MM.1S (cell line): ENCODE results near the gene JPH3.

Experiments used
- DNase-seq: peaks from one replicate; pipeline ENCODE4 v3.0.0-alpha.2; 2015
- H2AFZ ChIP-seq: fragments of 300-600 bp; sonication (generic); 2 replicates; pipeline ENCODE4 v1.6.0; 2016; ENCODE audit warnings: antibody characterized with exemption, low read length
- H3F3A ChIP-seq: fragments of 300-600 bp; sonication (generic); 2 replicates; pipeline ENCODE4 v1.6.1; 2016; ENCODE audit warnings: mild to moderate bottlenecking, antibody characterized with exemption, low read length, moderate library complexity, mixed read lengths; ENCODE audit not compliant: insufficient read depth
- H3K27ac ChIP-seq: fragments of 300-600 bp; sonication (generic); 2 replicates; pipeline ENCODE4 v1.5.1; 2016; ENCODE audit warnings: mild to moderate bottlenecking, low read length
- H3K27me3 ChIP-seq: fragments of 300-600 bp; sonication (generic); replicated peaks from 2 replicates; pipeline ENCODE4 v1.6.0; 2016; ENCODE audit warnings: low read length; ENCODE audit not compliant: insufficient read depth
- H3K36me3 ChIP-seq: fragments of 300-600 bp; sonication (generic); replicated peaks from 2 replicates; pipeline ENCODE4 v1.6.1; 2016; ENCODE audit warnings: mild to moderate bottlenecking, low read length, mixed read lengths; ENCODE audit not compliant: insufficient read depth
- H3K4me1 ChIP-seq: fragments of 300-600 bp; sonication (generic); 2 replicates; pipeline ENCODE4 v1.6.1; 2016; ENCODE audit warnings: low read length, mixed read lengths
- H3K4me2 ChIP-seq: fragments of 300-600 bp; sonication (generic); 2 replicates; pipeline ENCODE4 v1.6.0; 2016; ENCODE audit warnings: low read depth, low read length
- H3K4me3 ChIP-seq: fragments of 300-600 bp; sonication (generic); 2 replicates; pipeline ENCODE4 v1.5.1; 2016; ENCODE audit warnings: low read length, mixed read lengths
- H3K79me2 ChIP-seq: fragments of 300-600 bp; sonication (generic); 2 replicates; pipeline ENCODE4 v1.6.1; 2016; ENCODE audit warnings: mixed run types, low read length, mixed read lengths
- H3K9ac ChIP-seq: fragments of 300-600 bp; sonication (generic); 2 replicates; pipeline ENCODE4 v1.6.1; 2016; ENCODE audit warnings: low read length, mixed read lengths
- H3K9me2 ChIP-seq: fragments of 300-600 bp; sonication (generic); replicated peaks from 2 replicates; pipeline ENCODE4 v1.6.1; 2016; ENCODE audit warnings: mild to moderate bottlenecking, low read length, mixed read lengths; ENCODE audit not compliant: insufficient read depth
- H3K9me3 ChIP-seq: fragments of 300-600 bp; sonication (generic); replicated peaks from 2 replicates; pipeline ENCODE4 v1.6.1; 2016; ENCODE audit warnings: mild to moderate bottlenecking, low read length, mixed read lengths; ENCODE audit not compliant: insufficient read depth
- H4K20me1 ChIP-seq: fragments of 300-600 bp; sonication (generic); 2 replicates; pipeline ENCODE4 v1.6.1; 2016; ENCODE audit warnings: mild to moderate bottlenecking, low read length, moderate library complexity, mixed read lengths; ENCODE audit not compliant: insufficient read depth
- CTCF ChIP-seq: fragments of 300-600 bp; sonication (generic); IDR thresholded peaks from 2 replicates; pipeline ENCODE4 v1.5.1; 2016; ENCODE audit warnings: antibody characterized with exemption, low read length, mixed read lengths
- EZH2 ChIP-seq: fragments of 300-600 bp; sonication (generic); optimal IDR thresholded peaks from 2 replicates; pipeline ENCODE3; 2017; ENCODE audit warnings: low read depth, mild to moderate bottlenecking, antibody characterized with exemption, low read length, mixed read lengths
- EZH2phosphoT487 ChIP-seq: fragments of 300-600 bp; sonication (generic); IDR thresholded peaks from 2 replicates; pipeline ENCODE4 v1.6.1; 2018; ENCODE audit warnings: antibody characterized with exemption, low read length

Gene JPH3

GRCh38 chr16:87705771-87706277, 103.5 kb downstream of the JPH3 start:
- Histone ChIP-seq H3K9me2 (no peaks in the 10 kb centered on the region), H3K79me2 (no peaks in the 10 kb centered on the region), H4K20me1 (no peaks in the 10 kb centered on the region), H3K27ac (no peak overlapping the region), H3K9ac (no peak overlapping the region), H2AFZ (no peak overlapping the region), H3K36me3 (no peaks in the 10 kb centered on the region), H3K4me1 (no peaks in the 10 kb centered on the region), H3K4me2 (no peak overlapping the region), H3F3A (no peaks in the 10 kb centered on the region), H3K27me3 (no peaks in the 10 kb centered on the region), H3K4me3 (no peak overlapping the region), H3K9me3 (no peaks in the 10 kb centered on the region)
- no peak for TF ChIP-seq EZH2
- TF ChIP-seq EZH2phosphoT487 = no peak
- no peak for TF ChIP-seq CTCF
- DNase-seq = no peak

GRCh38 chr16:87706278-87707000, 104.1 kb downstream of the JPH3 start:
- Histone ChIP-seq H3K9me3 (no peaks in the 10 kb centered on the region), H2AFZ (no peak overlapping the region), H3K79me2 (no peaks in the 10 kb centered on the region), H4K20me1 (no peaks in the 10 kb centered on the region), H3K9me2 (no peaks in the 10 kb centered on the region), H3K36me3 (no peaks in the 10 kb centered on the region), H3K4me3 (no peak overlapping the region), H3K4me1 (no peaks in the 10 kb centered on the region), H3K4me2 (no peak overlapping the region), H3K27me3 (no peaks in the 10 kb centered on the region), H3F3A (no peaks in the 10 kb centered on the region), H3K9ac (no peak overlapping the region), H3K27ac (no peak overlapping the region)
- DNase-seq = no peak
- TF ChIP-seq EZH2 (no peak), EZH2phosphoT487 (no peak), CTCF (no peak)

- TF ChIP-seq EZH2 (no peak), EZH2phosphoT487 (no peak), CTCF (no peak)
- Histone ChIP-seq H3K27me3 (no peaks in the 10 kb centered on the region), H3K4me1 (no peaks in the 10 kb centered on the region), H3K9ac (no peak overlapping the region), H3F3A (no peaks in the 10 kb centered on the region), H3K27ac (no peak overlapping the region), H3K4me3 (no peak overlapping the region), H3K9me3 (no peaks in the 10 kb centered on the region), H3K9me2 (no peaks in the 10 kb centered on the region), H2AFZ (no peak overlapping the region), H4K20me1 (no peaks in the 10 kb centered on the region), H3K4me2 (no peak overlapping the region), H3K36me3 (no peaks in the 10 kb centered on the region), H3K79me2 (no peaks in the 10 kb centered on the region)
- no peak for DNase-seq
Observed at GRCh38 chr16:87707097-87707496, 104.8 kb downstream of the JPH3 start.
